AML-193 (cell line): ENCODE measurements around the gene MAPK8IP2.
"Not testable (repeated sequence)": the region's sequence is repeated elsewhere in the genome, so short reads cannot be mapped to it uniquely, and the experiment has no call there.

ENCODE experiments used
- DNase-seq, 2 experiments: peaks; one replicate each; lab custom pipeline; 2025; lab: John Stamatoyannopoulos, UW

MAPK8IP2 gene

GRCh38 chr22:50635591-50635990, 35.0 kb downstream of the MAPK8IP2 start:
- DNase-seq, result no peak

DNA sequence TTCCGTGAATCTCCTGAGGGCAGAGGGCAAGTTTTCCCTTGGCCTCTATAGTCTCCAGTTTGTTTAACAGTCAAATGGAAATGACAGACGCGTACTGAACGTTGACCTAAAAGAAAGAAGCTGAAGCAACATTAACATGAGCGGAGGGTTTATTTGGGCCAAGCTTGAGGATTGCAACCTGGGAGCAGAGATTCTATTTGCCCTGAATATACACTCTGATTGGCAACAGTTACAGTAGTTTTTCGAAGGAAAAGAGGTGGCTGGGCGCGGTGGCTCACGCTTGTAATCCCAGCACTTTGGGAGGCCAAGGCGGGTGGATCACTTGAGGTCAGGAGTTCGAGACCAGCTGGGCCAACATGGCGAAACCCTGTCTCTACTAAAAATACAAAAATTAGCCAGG, 39.7 kb downstream of the MAPK8IP2 start:
- DNase-seq, result not testable (repeated sequence)

DNA sequence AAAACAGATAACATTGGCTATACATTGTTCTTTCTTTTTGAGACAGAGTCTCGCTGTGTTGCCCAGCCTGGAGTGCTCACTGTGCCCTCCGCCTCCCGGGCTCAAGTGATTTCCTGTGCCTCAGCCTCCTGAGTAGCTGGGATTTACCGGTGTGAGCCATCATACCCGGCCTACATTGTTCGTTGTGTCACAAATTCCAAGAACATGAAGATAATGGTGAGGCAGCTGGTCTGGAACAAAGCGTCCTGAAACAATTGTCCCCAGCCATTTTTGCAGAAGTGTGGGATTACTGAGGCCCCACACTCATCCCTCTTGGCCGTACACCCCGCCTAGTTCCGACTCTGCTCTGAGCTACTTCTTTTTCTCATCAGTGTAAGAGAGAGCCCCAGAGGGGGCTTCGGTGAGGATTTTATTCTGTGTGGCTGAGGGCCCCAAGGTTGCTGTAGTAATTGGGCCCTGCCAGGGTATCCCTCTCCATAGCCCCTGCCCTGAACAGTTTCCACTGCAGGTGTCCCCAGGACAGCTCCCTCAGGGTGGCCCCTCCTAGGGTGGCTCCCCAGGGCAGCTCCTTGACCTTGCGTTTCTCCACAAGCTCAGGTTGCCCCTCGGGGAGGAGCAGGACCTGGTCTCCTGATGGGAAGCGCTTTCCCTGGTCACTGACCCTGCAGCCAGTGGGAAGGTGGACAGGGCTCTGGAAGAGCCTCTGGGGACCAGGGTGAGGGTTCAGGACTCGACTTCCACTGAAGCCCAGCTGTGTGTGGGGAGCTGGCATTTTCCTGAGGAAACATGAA, 40.5 kb downstream of the MAPK8IP2 start:
- DNase-seq, result no peak

DNA sequence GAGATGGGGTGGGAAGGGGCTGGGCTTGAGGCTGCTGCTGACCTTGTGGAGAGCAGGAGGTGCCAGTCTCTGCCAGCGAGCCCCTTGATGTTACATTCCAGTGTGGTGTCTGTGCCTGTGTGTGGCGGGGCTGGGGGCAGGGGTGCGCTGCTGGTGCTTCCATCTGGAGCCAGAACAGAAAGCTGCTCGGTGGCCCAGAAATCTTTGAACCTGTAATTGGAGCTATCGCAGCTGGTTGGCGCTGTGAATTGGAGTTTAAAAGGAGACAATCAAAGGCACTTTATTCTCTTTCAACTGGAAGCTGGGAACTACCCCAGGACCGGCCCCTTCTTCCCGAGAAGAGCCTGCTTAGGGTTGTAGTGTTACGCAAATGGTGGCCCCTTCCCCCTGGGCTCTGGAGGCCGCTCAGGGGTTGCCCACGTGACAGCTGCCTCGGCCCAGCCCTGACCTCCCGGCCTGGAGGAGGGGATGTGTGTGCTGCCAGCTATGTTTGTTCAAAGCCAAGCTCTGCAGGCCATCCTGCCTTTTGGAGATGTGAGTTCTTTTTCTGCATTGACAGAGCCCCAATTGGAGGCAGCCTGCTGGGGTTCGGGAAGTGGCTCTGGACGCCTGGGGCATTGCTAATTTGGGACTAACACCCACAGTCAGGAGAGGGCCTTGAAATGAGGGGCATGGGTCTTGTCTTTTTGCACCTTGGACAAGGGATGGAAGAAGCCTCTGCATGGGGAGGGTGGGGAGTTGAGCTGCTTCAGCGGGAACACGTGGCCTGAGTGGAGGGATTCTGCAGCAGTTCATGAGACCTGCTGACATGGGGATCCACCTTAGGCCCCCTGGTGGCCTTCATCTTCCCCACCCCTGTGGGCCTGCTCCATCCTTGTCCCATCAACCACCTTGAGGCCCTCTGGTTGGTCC, 41.4 kb downstream of the MAPK8IP2 start:
- no peak for DNase-seq

DNA sequence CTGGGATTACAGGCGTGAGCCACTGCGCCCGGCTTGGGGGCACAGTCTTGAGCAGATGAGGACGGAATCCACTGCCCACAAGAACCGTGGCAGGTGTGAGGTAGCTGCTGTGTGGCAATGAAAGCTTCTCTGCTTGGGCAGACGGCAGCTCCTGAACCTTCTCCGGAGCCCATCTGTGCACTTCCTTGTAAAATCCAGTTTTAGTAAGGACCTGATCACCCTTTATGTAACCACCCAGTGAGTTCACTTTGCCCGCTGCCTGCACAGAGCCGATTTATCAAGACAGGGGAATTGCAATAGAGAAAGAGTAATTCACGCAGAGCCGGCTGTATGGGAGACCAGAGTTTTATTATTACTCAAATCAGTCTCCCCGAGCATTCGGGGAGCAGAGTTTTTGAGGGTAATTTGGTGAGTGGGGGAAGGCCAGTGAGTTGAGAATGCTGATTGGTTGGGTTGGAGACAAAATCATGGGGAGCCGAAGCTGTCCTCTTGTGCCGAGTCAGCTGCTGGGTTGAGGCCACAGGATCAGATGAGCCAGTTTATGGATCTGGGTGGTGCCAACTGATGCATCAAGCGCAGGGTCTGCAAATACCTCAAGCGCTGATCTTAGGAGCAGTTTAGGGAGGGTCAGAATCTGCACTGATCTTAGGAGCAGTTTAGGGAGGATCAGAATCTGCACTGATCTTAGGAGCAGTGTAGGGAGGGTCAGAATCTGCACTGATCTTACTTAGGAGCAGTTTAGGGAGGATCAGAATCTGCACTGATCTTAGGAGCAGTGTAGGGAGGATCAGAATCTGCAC, 42.6 kb downstream of the MAPK8IP2 start:
- DNase-seq, result not testable (repeated sequence)

DNA sequence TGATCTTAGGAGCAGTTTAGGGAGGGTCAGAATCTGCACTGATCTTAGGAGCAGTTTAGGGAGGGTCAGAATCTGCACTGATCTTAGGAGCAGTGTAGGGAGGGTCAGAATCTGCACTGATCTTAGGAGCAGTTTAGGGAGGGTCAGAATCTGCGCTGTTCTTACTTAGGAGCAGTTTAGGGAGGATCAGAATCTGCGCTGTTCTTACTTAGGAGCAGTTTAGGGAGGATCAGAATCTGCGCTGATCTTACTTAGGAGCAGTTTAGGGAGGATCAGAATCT, 43.2 kb downstream of the MAPK8IP2 start:
- DNase-seq, result not testable (repeated sequence)

DNA sequence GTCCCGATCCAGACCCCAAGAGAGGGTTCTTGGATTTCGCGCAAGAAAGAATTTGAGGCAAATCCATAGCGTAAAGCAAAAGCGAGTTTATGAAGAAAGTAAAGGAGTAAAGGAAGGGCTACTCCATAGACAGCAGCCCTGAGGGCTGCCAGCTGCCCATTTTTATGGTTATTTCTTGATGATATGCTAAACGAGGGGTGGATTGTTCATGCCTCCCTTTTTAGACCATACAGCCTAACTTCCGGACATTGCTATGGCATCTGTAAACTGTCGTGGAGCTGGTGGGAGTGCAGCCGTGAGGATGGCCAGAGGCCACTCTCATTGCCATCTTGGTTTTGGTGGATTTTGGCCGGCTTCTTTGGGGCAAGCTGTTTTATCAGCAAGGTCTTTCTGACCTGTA, 52.7 kb downstream of the MAPK8IP2 start:
- no peak for DNase-seq

GRCh38 chr22:50654664-50655063, 54.1 kb downstream of the MAPK8IP2 start:
- DNase-seq, result not testable (repeated sequence)

DNA sequence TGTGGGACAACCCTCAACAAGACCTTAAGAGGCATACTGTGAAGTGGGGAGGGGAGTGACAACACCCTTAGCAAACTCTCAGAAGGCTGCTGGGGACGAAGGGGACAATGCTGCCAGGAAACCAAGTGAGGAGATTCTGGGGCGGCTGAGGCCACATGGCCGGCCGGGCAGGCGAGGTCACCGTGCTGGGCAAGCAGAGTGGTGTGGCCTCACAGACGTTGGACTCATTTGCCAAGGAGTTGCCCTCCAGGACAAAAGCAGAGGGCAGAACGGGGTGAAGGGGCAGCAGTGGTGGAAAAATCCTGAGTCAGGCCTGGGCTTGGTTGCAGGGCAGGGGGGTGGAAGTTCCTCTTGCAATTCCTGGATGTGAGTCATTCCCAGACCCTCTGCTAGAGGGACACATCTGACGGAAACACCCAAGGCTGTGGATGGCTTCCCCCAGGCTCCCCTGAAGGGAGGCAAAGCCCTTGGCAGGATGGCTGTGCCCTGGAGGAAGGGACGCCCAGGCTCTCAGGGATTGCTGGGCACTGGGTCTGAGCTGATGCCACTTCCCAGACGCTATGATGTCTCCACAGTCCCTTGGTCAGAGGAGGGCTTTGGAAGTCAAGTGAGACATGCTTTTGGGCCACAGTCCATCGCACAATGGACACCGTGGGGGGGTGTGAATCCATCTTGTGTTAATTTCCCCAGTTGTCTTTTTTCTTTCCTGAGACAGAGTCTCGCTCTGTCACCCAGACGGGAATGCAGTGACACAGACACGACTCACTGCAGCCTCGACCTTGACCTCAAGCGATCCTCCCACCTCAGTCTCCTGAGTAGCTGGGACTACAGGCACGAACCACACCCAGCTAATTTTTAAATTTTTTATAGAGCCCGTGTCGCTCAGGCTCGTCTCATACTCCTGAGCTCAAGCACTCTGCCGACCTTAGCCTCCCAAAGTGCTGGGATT, 55.8 kb downstream of the MAPK8IP2 start:
- no peak for DNase-seq

DNA sequence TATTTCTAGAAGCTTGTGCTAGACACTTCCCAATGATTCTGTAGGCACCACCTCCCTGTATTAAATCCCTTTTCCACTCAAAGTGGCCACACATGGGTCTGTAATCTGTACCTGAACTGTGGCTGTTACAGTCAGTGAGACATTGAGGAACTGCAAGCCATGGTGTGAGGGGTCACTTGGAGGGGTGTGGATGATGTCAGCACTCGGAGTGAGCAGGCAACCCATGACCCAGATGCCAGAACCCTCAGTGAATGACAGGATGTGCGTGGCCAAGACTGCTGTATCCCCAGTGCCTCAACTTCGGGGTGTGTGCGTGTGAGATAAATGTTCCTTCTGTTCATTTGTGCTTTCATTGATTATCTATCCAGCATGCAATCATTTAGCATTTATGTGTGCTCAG, 57.3 kb downstream of the MAPK8IP2 start:
- DNase-seq, result no peak

GRCh38 chr22:50659711-50660110, 59.1 kb downstream of the MAPK8IP2 start:
- not testable (repeated sequence) for DNase-seq

DNA sequence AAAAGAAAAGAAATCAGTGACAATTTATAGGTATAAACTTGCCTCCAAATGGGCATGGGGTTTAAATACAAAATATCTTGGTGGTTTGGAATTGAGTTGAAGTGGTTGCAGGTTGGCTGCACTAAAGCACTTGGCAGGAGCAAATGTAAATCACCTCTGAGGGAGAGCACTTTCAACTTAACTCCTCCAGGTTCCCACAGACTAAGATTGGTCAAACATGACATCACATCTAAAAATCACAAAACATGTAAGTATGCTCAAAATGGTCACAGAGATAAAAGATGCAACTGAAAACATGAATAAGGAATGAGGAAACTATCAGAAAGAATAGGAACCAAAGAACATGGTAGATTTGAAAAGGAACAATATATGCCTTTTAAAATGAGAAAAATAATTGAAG, 59.7 kb downstream of the MAPK8IP2 start:
- DNase-seq, result no peak
